A673 (cell line): ENCODE measurements around the gene LDLRAD3.

Experiments
- EZH2 ChIP-seq: fragments of 200-600 bp; sonication (generic); IDR thresholded peaks from 2 replicates; pipeline ENCODE4 v1.6.1; 2017; ENCODE audit warnings: borderline replicate concordance, low read depth, mild to moderate bottlenecking, mixed read lengths, antibody characterized with exemption, low read length; ENCODE audit not compliant: poor library complexity, severe bottlenecking
- TF ChIP-seq, protein P1 (sequence below): fragments of 300-800, 200-600 bp; sonication (generic); conservative IDR thresholded peaks from 2 replicates; pipeline ENCODE4 v1.5.1; 2017; ENCODE audit warnings: low read depth, mild to moderate bottlenecking, antibody characterized with exemption, low read length, moderate library complexity, mixed read lengths

DNA sequence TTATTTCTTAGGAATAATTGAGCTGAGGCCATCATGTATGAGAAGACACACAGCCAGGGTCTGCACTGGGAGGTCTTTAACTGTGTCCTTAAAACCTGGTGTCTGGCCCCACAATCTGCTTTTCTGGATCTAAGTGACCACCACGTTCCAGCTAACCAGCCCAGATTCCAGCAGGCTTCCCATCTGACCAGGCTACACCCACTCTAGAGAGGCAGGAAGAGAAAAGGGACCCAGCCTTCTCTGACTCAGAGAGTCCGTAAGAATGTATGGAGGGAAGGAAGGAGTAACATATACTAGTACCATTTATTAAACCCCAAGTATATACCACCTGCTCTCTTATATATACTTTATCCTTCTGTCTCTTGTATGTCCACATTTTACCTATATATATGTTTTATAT, 80.1 kb downstream of the LDLRAD3 start:
- TF ChIP-seq, protein P1, sequence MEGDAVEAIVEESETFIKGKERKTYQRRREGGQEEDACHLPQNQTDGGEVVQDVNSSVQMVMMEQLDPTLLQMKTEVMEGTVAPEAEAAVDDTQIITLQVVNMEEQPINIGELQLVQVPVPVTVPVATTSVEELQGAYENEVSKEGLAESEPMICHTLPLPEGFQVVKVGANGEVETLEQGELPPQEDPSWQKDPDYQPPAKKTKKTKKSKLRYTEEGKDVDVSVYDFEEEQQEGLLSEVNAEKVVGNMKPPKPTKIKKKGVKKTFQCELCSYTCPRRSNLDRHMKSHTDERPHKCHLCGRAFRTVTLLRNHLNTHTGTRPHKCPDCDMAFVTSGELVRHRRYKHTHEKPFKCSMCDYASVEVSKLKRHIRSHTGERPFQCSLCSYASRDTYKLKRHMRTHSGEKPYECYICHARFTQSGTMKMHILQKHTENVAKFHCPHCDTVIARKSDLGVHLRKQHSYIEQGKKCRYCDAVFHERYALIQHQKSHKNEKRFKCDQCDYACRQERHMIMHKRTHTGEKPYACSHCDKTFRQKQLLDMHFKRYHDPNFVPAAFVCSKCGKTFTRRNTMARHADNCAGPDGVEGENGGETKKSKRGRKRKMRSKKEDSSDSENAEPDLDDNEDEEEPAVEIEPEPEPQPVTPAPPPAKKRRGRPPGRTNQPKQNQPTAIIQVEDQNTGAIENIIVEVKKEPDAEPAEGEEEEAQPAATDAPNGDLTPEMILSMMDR: no peak
- no peak for TF ChIP-seq EZH2
